GM12874 (cell line): ENCODE results near the gene TRAPPC14.

Experiments
- TF ChIP-seq, protein P1 (sequence below): IDR thresholded peaks from 2 replicates; pipeline ENCODE4 v1.5.1; 2011; ENCODE audit warnings: low read depth, mild to moderate bottlenecking, control low read depth, low read length, moderate library complexity; ENCODE audit not compliant: insufficient read depth

The TRAPPC14 gene, protein sequence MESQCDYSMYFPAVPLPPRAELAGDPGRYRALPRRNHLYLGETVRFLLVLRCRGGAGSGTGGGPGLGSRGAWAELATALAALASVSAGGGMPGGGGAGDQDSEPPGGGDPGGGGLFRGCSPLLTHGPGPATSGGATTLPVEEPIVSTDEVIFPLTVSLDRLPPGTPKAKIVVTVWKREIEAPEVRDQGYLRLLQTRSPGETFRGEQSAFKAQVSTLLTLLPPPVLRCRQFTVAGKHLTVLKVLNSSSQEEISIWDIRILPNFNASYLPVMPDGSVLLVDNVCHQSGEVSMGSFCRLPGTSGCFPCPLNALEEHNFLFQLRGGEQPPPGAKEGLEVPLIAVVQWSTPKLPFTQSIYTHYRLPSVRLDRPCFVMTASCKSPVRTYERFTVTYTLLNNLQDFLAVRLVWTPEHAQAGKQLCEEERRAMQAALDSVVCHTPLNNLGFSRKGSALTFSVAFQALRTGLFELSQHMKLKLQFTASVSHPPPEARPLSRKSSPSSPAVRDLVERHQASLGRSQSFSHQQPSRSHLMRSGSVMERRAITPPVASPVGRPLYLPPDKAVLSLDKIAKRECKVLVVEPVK

DNA sequence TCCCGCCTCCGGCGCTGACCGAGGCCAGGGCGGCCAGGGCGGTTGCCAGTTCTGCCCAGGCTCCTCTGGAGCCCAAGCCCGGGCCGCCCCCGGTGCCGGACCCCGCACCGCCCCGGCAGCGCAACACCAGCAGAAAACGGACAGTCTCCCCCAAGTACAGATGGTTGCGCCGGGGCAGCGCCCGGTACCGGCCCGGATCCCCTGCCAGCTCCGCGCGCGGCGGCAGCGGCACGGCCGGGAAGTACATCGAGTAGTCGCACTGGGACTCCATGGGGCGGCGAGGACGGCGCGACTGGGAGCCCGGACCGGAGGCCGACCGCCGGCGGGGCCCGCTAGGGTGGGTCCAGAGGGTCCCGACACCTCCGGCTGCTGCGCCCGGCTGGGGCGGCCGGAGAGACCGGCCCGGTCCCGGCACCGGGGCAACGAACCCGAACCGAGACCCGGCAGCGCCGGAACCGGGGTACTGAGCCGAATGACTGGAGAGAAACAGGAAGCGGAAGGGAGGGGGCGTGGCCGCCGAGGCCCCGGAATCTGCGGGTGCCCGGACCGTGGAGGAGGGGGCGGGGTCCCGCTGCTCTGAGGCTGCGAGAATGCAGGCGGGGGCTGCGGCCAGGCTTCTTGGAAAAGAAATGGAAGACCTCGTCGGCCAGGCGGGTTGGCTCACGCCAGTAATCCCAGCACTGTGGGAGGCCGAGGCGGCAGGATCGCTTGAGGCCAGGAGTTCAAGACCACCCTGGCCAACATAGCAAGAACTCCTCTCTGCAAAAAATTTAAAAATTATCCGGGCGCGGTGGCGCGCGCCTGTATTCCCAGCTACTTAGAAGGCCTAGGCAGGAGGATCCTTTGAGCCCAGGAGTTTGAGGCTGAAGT lies at the start of gene TRAPPC14:
Gene TRAPPC14 (minus strand): TSS at position 495 of the 870 bp plus-strand sequence. CDS start 224 bp downstream, at position 271.
- TF ChIP-seq, protein P1, sequence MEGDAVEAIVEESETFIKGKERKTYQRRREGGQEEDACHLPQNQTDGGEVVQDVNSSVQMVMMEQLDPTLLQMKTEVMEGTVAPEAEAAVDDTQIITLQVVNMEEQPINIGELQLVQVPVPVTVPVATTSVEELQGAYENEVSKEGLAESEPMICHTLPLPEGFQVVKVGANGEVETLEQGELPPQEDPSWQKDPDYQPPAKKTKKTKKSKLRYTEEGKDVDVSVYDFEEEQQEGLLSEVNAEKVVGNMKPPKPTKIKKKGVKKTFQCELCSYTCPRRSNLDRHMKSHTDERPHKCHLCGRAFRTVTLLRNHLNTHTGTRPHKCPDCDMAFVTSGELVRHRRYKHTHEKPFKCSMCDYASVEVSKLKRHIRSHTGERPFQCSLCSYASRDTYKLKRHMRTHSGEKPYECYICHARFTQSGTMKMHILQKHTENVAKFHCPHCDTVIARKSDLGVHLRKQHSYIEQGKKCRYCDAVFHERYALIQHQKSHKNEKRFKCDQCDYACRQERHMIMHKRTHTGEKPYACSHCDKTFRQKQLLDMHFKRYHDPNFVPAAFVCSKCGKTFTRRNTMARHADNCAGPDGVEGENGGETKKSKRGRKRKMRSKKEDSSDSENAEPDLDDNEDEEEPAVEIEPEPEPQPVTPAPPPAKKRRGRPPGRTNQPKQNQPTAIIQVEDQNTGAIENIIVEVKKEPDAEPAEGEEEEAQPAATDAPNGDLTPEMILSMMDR = no peak

DNA sequence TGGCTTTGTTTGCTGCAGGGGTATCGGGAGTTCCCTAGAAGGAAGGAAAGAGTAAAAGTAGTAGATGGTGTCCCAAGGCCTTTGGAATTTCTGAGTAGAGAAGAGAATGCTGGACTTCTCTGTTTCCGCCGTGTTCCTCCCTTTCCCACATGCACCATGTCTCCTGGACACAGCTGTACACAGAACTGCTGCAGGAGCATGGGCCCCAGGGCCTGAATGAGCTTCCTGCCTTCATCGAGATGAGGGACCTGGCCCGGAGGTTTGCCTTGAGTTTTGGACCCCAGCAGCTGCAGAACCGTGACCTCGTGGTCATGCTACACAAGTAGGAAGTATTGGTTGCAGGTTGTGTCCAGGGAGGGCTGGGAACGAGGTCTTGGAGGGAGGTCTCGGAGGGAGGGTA lies 45.9 kb upstream of the TRAPPC14 start:
- TF ChIP-seq, protein P1 = no peak

DNA sequence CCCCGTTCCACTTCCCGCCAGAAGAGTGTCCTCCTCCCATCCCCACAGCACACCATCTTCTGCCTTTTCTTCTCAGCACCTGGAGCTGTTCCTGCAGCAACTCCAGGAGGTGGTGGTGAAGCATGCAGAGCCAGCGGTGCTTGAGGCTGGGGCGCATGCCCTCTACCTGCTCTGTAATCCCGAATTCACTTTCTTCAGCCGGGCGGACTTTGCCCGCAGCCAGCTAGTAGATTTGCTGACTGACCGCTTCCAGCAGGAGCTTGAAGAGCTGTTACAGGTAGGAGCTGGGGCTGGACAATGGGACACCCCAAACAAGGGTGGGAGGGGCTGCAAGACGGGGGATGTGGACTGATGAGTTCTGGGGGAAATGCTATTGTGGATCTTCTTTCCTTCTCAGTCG lies 42.2 kb upstream of the TRAPPC14 start:
- TF ChIP-seq, protein P1 = no peak

DNA sequence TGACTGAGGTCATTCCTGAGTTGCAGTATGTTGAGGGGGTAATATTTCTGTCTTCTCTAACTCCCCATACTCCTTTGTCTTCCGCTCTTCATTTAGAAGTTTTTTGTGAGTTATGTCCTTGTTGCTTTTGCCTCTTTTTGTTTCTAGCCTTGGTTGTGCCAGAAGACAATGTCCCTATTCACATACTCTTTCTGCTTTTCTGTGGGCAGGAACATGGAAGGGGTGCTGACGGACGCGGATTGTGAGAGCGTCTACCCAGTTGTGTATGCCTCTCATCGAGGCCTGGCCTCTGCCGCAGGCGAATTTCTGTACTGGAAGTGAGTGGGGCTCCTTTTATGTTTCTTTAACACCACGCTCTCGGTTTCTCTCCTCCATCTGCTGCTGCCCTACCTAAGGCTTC lies 39.7 kb upstream of the TRAPPC14 start:
- TF ChIP-seq, protein P1 = no peak

DNA sequence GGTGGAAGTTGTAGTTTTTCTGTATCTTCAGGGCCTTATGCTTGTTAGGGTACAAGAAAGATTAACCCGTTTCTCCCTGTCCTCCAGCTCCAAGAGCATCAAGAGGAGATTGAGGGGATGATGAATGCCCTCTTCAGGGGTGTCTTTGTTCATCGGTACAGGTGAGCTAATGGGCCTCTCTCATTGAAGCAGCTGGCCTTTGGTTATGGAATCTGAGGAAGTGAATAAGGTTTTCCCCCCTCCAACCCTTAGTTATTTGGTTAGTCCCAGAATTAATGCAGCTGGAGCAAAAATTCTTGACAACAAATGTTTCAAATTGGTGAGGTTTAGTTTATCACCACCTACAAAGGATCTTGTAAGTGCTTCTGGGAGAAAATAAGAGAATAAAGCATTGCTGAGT lies 36.7 kb upstream of the TRAPPC14 start:
- TF ChIP-seq, protein P1 = no peak

DNA sequence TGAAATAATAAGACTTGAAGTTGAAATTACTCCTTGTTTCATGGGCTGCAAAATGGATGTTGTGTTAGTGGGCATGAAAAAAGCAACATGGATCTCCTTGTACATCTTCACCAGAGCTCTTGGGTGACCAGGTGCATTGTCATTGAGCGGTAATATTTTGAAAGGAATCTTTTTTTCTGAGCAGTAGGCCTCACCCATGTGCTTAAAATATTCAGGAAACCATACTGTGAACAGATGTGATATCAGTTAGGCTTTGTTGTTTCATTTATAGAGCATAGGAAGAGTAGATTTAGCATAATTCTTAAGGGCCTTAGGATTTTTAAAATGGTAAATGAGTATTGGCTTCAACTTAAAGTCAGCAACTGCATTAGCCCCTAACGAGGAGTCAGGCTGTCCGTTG lies 34.4 kb upstream of the TRAPPC14 start:
- TF ChIP-seq, protein P1 = no peak

DNA sequence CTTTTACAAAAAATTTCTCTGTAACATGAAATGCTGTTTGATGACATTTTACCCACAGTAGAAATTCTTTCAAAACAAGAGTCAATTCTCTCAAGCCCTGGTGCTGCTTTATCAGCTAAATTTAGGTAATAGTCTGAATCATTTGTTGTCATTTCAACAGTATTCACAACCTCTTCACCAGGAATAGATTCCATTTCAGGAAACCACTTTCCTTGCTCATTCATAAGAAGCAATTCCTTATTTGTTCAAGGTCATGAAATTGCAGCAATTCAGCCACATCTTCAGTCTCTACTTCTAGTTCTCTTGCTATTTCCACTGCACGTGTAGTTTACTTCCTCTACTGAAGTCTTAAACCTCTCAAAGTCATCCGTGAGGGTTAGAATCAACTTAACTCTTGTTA lies 33.3 kb upstream of the TRAPPC14 start:
- TF ChIP-seq, protein P1 = no peak
